GM12878 (cell line): ENCODE data around the gene RAB34. TPM values are rescaled to one million over a fixed set of nuclear protein-coding genes. Genes with fewer than 3 reads are reported as not detected.
A peak's percentile ranks its signal among the peaks of the same experiment; 100 is the strongest.

Source experiments
- ATAC-seq: fragments of 200-7000 bp; cut with Tn5 transposase; 3 replicates; pipeline ENCODE4 v1.9.1; 2020; ENCODE audit warnings: mild to moderate bottlenecking, moderate library complexity
- BruUV-seq: library from RNA; stranded (reverse); fragments of 400-500 nt; replicated peaks from 2 replicates; lab custom pipeline; 2021; lab: Mats Ljungman, UMichigan
- CTCF ChIA-PET: fragments of 300-600 bp; sonication (Branson Sonifier 250); formaldehyde crosslinking; extraction: SDS; loops from one replicate; lab custom pipeline; 2021; ENCODE audit warnings: inconsistent platforms; lab: Yijun Ruan, JAX
- POLR2A ChIA-PET: fragments of 350-600 bp; formaldehyde crosslinking; extraction: SDS; loops from one replicate; lab custom pipeline; 2021; ENCODE audit warnings: inconsistent platforms; lab: Charles Lee
- RAD21 ChIA-PET: fragments of 300-600 bp; sonication (Branson Sonifier 250); formaldehyde crosslinking; loops from one replicate; lab custom pipeline; 2023; ENCODE audit warnings: antibody characterized with exemption; ENCODE audit not compliant: unreplicated experiment; lab: Charles Lee
- SMC1A ChIA-PET: fragments of 300-600 bp; sonication (Branson Sonifier 250); formaldehyde crosslinking; loops from one replicate; lab custom pipeline; 2023; ENCODE audit not compliant: unreplicated experiment, uncharacterized antibody; lab: Charles Lee
- DNase-seq: peaks from one replicate; pipeline ENCODE4 v3.0.0-alpha.2; 2011; ENCODE audit warnings: low read depth, low spot score
- FAIRE-seq: peaks from 3 replicates; lab custom pipeline; 2011; peaks lifted over from hg19 to GRCh38; lab: Jason Lieb, UNC
- H2AFZ ChIP-seq: 2 replicates; pipeline ENCODE4 v1.6.0; 2011; ENCODE audit warnings: low read depth, low read length, control low read depth; ENCODE audit not compliant: control insufficient read depth
- H3K27ac ChIP-seq: 2 replicates; pipeline ENCODE4 v1.5.1; 2011; ENCODE audit warnings: control low read depth; ENCODE audit not compliant: control insufficient read depth, insufficient read depth
- H3K27me3 ChIP-seq, 2 experiments: replicated peaks in 1 of 2; 2 replicates each; pipeline versions ENCODE4 v1.6.0 to v1.6.1; 2011; ENCODE audit warnings: low read length in 1 of 2; ENCODE audit not compliant: control insufficient read depth in 2 of 2, insufficient read depth in 2 of 2
- H3K36me3 ChIP-seq, 2 experiments: 2 replicates each; pipeline ENCODE4 v1.5.1; 2011; ENCODE audit warnings: low read length in 1 of 2; ENCODE audit not compliant: control insufficient read depth in 2 of 2, insufficient read depth in 2 of 2
- H3K4me1 ChIP-seq: 2 replicates; pipeline ENCODE4 v1.6.1; 2011; ENCODE audit warnings: mild to moderate bottlenecking, low read length, moderate library complexity, mixed read lengths; ENCODE audit not compliant: control insufficient read depth, insufficient read depth
- H3K4me2 ChIP-seq: 2 replicates; pipeline ENCODE4 v1.6.0; 2011; ENCODE audit warnings: control low read depth; ENCODE audit not compliant: control insufficient read depth, insufficient read depth
- H3K4me3 ChIP-seq: fragments of 200-600 bp; sonication (generic); 2 replicates; pipeline ENCODE4 v1.5.1; 2016
- H3K79me2 ChIP-seq: 2 replicates; pipeline ENCODE4 v1.6.0; 2011; ENCODE audit warnings: low read length; ENCODE audit not compliant: control insufficient read depth, insufficient read depth
- H3K9ac ChIP-seq: 2 replicates; pipeline ENCODE4 v1.8.0; 2011; ENCODE audit warnings: low read length, control low read depth, mixed read lengths; ENCODE audit not compliant: control insufficient read depth, insufficient read depth
- H3K9me3 ChIP-seq: replicated peaks from 3 replicates; pipeline ENCODE4 v1.5.1; 2011; ENCODE audit warnings: mild to moderate bottlenecking, low read length; ENCODE audit not compliant: control insufficient read depth, insufficient read depth
- H4K20me1 ChIP-seq: 2 replicates; pipeline ENCODE4 v1.6.0; 2011; ENCODE audit not compliant: control insufficient read depth, insufficient read depth
- ETV6 ChIP-seq, 2 experiments: fragments of 450-650 bp in 1 of 2; IDR thresholded peaks in 1 of 2; conservative IDR thresholded peaks in 1 of 2; 2 replicates each; pipeline ENCODE4 v1.6.1; 2014; ENCODE audit warnings: antibody characterized with exemption in 1 of 2, borderline replicate concordance in 1 of 2, low read depth in 1 of 2, mild to moderate bottlenecking in 1 of 2, moderate library complexity in 1 of 2
- JUND ChIP-seq: IDR thresholded peaks from 2 replicates; pipeline ENCODE4 v1.6.1; 2012; ENCODE audit warnings: low read depth, mild to moderate bottlenecking, low read length, improper control_type of control experiment, moderate library complexity
- POLR2AphosphoS2 ChIP-seq: IDR thresholded peaks from 2 replicates; pipeline ENCODE4 v1.6.1; 2011; ENCODE audit warnings: low read depth, mild to moderate bottlenecking, low read length, improper control_type of control experiment, moderate library complexity
- WGBS: methylation state at CpG from one replicate; pipeline ENCODE4 v1.1.6; 2016; ENCODE audit warnings: low lambda C conversion rate; ENCODE audit not compliant: insufficient replicate concordance, insufficient coverage; ENCODE audit errors: missing lambda C conversion rate; 5-methylcytosine and 5-hydroxymethylcytosine counted together
- in situ Hi-C: fragments of 300-500 bp; cut with MboI; formaldehyde crosslinking; loops from 9 replicates; pipeline ENCODE4 v1.14.3; 2018; ENCODE audit warnings: mixed read lengths
- intact Hi-C: fragments of 100-400 bp; cut with micrococcal nuclease; formaldehyde crosslinking; loops from one replicate; pipeline ENCODE4 v1.14.2; 2022; ENCODE audit not compliant: unreplicated experiment
- polyA plus RNA-seq, 11 experiments: library from polyadenylated mRNA; depleted of rRNA in 4 of 11; unstranded in 6 of 11; stranded (reverse) in 5 of 11; fragments of >200 nt; fragmentation: Nextera tagmentation in 4 of 11; fragmentation: Illumina TruSeq in 1 of 11; extraction: Ambion mirVana in 4 of 11; extraction: Trizol in 1 of 11; gene quantifications; 1 replicate in 1 of 11; 2 replicates in 10 of 11; pipeline versions ENCODE4 v1.2.1 to v1.2.3, GENCODE V29; 2011 to 2016; ENCODE audit warnings: inconsistent platforms in 2 of 11, missing spikeins in 2 of 11, low read depth in 1 of 11
- total RNA-seq, 4 experiments: library from RNA; depleted of rRNA in 3 of 4; stranded (reverse); fragments of >200 nt in 3 of 4; fragmentation: Illumina TruSeq in 1 of 4; extraction: Trizol in 1 of 4; gene quantifications; 2 replicates each; pipeline versions ENCODE4 v1.2.1 to v1.2.3, GENCODE V29; 2013 to 2021
- TF ChIP-seq, protein P1 (sequence below): IDR thresholded peaks from 2 replicates; pipeline ENCODE4 v1.6.1; 2011; ENCODE audit warnings: borderline replicate concordance, low read depth, mild to moderate bottlenecking, moderate library complexity, low read length; ENCODE audit not compliant: insufficient read depth, poor library complexity, severe bottlenecking

Gene RAB34
- total and polyA plus RNA-seq, 10 of the 15 experiments (the other 5 are each of a cell fraction or from before 2014, with no cell fraction given), result 0.37 to 46.4 (median 32.8) TPM

DNA sequence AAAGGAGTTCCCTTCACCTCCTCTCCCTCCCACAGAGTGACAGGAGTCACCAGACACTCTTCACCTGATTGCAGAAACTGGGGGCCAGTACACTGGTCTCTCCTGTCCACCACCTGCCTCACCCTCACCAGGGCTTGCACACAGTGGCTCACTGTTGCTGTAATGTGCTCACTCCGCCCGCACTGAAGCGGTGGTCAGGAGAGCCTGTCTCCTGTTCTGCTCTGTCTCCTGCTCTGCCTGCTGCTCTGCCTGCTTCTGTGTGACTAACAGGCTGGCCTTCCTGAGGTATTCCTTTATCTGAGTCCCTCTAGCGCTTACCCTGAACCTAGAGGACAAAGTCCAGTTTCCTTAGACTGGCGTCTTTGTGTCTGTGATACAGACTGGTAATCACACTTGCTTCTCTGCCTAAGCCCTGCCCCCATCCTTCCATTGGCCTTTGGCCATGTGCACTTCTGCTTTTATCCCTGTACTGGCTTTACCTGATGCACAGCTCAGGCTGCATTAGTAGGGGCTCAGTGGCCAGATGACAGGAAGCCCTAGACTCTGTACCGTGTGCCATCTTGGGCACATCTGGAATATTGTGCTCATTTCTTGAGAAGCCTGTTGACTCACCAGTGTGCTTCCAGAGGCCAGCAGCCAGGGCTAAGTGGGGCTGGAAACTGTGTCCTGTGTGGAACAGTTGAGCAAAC, 19.3 kb downstream of the RAB34 start:
- BruUV-seq, result no TSS peak
- H4K20me1 ChIP-seq, result no peaks in the 10 kb centered on the region
- POLR2A ChIA-PET, result no interaction called here
- intact Hi-C loops, result no loop called here
- FAIRE-seq, result no peak
- no peaks in the 10 kb centered on the region for H3K4me1 ChIP-seq
- 94% methylated on average over 6 of the region's 6 CpGs for WGBS
- in situ Hi-C loops, result no loop called here
- SMC1A ChIA-PET, result no interaction called here
- no peak overlapping the region for H3K4me3 ChIP-seq
- no peak overlapping the region for H3K9ac ChIP-seq
- CTCF ChIA-PET, result interaction anchor here (0.5 kb wide), 1 partner anchor 10 kb away, joined by 4 read pairs; no protein-coding TSS in a partner anchor
- H3K27me3 ChIP-seq, result no peaks in the 10 kb centered on the region
- no peak overlapping the region for H3K4me2 ChIP-seq
- H3K27ac ChIP-seq, result no peak overlapping the region
- peaks cover 33 to 62% of the 10 kb centered on the region in 2 experiments; a peak in 3 of 4 replicates for H3K36me3 ChIP-seq
- H3K9me3 ChIP-seq, result no peaks in the 10 kb centered on the region
- RAD21 ChIA-PET, result no interaction called here
- H3K79me2 ChIP-seq, result no peaks in the 10 kb centered on the region
- no peak overlapping the region for H2AFZ ChIP-seq
- ATAC-seq, result no peak
- no peak for TF ChIP-seq JUND
- TF ChIP-seq POLR2AphosphoS2, result no peak
- TF ChIP-seq, protein P1, sequence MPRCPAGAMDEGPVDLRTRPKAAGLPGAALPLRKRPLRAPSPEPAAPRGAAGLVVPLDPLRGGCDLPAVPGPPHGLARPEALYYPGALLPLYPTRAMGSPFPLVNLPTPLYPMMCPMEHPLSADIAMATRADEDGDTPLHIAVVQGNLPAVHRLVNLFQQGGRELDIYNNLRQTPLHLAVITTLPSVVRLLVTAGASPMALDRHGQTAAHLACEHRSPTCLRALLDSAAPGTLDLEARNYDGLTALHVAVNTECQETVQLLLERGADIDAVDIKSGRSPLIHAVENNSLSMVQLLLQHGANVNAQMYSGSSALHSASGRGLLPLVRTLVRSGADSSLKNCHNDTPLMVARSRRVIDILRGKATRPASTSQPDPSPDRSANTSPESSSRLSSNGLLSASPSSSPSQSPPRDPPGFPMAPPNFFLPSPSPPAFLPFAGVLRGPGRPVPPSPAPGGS, result peak; percentile 80
- TF ChIP-seq ETV6 (conservative IDR thresholded peaks at IDR 0.05 in 1 of 2, IDR thresholded peaks at IDR 0.05 in 1 of 2; ENCODE audit: borderline replicate concordance in 1 of 2, low read depth in 1 of 2), result no peak
- no peak for DNase-seq
